Uterus (tissue), 4 donors: ENCODE results near the gene PTGES2. TPM values are rescaled to one million over a fixed set of nuclear protein-coding genes. Genes with fewer than 3 reads are reported as not detected.

Experiments
- DNase-seq, 2 donors: peaks; one replicate each; pipeline ENCODE4 v3.0.0-alpha.2; 2019 to 2020
- H3K27ac ChIP-seq, 2 donors: fragments of 200-600 bp; sonication (generic); 1 replicate in 1 of 2; 2 replicates in 1 of 2; pipeline ENCODE4 v1.5.1; 2016 to 2018
- H3K27me3 ChIP-seq, 2 donors: fragments of 200-600 bp; sonication (generic); one replicate each; pipeline ENCODE4 v1.5.1; 2018 to 2019; ENCODE audit warnings: control low read depth in 1 of 2
- H3K36me3 ChIP-seq, 2 donors: fragments of 200-600 bp; sonication (generic); one replicate each; pipeline ENCODE4 v1.5.1; 2019; ENCODE audit warnings: control low read depth in 1 of 2
- H3K4me1 ChIP-seq, 2 donors: fragments of 200-600 bp; sonication (generic); one replicate each; pipeline ENCODE4 v1.5.1; 2018 to 2019; ENCODE audit warnings: control low read depth in 1 of 2
- H3K4me3 ChIP-seq, 2 donors: fragments of 200-600 bp; sonication (generic); 1 replicate in 1 of 2; 2 replicates in 1 of 2; pipeline ENCODE4 v1.5.1; 2018 to 2019; ENCODE audit warnings: mild to moderate bottlenecking in 1 of 2
- H3K9me3 ChIP-seq, 2 donors: fragments of 200-600 bp; sonication (generic); one replicate each; pipeline ENCODE4 v1.5.1; 2019; ENCODE audit warnings: control low read depth in 1 of 2
- POLR2A ChIP-seq, 2 donors: fragments of 450-650 bp; IDR thresholded peaks; one replicate each; pipeline ENCODE4 v1.6.1; 2016; ENCODE audit warnings: antibody characterized with exemption in 2 of 2, mild to moderate bottlenecking in 1 of 2, moderate library complexity in 1 of 2
- intact Hi-C: fragments of 100-400 bp; cut with DNase I; formaldehyde crosslinking; loops from one replicate; pipeline ENCODE4 v1.15.1; 2023; ENCODE audit warnings: low total_unique reads
- total RNA-seq, 4 donors: library from RNA; depleted of rRNA in 3 of 4; stranded (reverse); fragments of >200 nt in 3 of 4; gene quantifications; one replicate each; pipeline versions ENCODE4 v1.1.0 to v1.2.4, GENCODE V29; 2014 to 2023
- TF ChIP-seq, protein P1 (sequence below), 4 experiments: fragments of 200-600 bp in 2 of 4; fragments of 450-650 bp in 2 of 4; sonication (generic) in 2 of 4; IDR thresholded peaks; one replicate each; pipeline ENCODE4 v1.5.1; 2016 to 2019; ENCODE audit warnings: antibody characterized with exemption in 4 of 4, mild to moderate bottlenecking in 2 of 4, moderate library complexity in 1 of 4
- donor health status: DM: yes; HTN: yes; CAD: no.

PTGES2 gene
- total RNA-seq, 4 donors from 2014 or later, result 21.5 to 173 (median 64.2) TPM

DNA sequence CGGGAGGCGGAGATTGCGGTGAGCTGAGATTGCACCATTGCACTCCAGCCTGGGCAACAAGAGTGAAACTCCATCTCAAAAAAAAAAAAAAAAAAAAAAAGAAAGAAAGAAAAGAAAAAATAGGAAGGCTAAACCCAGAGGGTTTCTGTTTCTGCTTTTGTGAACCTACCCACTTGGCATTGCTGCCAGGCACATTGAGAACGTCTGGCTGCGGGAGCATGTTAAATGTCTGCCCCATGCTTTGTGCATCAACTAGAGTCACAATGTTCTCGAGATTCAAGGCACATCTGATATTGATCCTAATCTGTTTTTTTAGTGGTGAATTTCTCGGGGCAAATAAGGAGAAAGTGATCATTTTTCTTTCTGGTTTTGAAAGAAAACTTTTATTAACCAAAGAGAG, 56.7 kb downstream of the PTGES2 start:
- intact Hi-C loops, result no loop called here
- H3K4me3 ChIP-seq, result peak overlapping the region in 1 of 2 donors; percentile 24

More for the DNA sequence above, 56.7 kb downstream of the PTGES2 start:
- no peak for TF ChIP-seq POLR2A (IDR thresholded peaks at IDR 0.05)
- TF ChIP-seq, protein P1, sequence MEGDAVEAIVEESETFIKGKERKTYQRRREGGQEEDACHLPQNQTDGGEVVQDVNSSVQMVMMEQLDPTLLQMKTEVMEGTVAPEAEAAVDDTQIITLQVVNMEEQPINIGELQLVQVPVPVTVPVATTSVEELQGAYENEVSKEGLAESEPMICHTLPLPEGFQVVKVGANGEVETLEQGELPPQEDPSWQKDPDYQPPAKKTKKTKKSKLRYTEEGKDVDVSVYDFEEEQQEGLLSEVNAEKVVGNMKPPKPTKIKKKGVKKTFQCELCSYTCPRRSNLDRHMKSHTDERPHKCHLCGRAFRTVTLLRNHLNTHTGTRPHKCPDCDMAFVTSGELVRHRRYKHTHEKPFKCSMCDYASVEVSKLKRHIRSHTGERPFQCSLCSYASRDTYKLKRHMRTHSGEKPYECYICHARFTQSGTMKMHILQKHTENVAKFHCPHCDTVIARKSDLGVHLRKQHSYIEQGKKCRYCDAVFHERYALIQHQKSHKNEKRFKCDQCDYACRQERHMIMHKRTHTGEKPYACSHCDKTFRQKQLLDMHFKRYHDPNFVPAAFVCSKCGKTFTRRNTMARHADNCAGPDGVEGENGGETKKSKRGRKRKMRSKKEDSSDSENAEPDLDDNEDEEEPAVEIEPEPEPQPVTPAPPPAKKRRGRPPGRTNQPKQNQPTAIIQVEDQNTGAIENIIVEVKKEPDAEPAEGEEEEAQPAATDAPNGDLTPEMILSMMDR (IDR thresholded peaks at IDR 0.05), result no peak
- H3K36me3 ChIP-seq, result no peaks in the 10 kb centered on the region
- H3K4me1 ChIP-seq, result peaks cover 6 to 30% of the 10 kb centered on the region in 2 donors
- H3K27me3 ChIP-seq, result no peaks in the 10 kb centered on the region
- H3K27ac ChIP-seq, result peak overlapping the region; percentile 98 to 99
- DNase-seq, result no peak
- no peaks in the 10 kb centered on the region for H3K9me3 ChIP-seq

Other genes starting within 250 kb of the PTGES2 start
- gene ST6GALNAC6, start 228.1 kb downstream of the PTGES2 start, total RNA-seq, result 100 to 1,000 TPM in 3 of 4 donors, 10 to 100 TPM in 1; 37.7 to 133 (median 111) TPM
- 10 to 100 TPM in 3 of 4 donors, under 1 TPM in 1; 0.59 to 41.7 (median 20.7) TPM for gene ST6GALNAC4, start 210.7 kb downstream of the PTGES2 start, total RNA-seq
- gene PIP5KL1, start 197.0 kb downstream of the PTGES2 start, total RNA-seq, result 10 to 100 TPM in 1 of 4 donors, 1 to 10 TPM in 2, not detected in 1; 2.9 to 11.3 (median 3.2) TPM
- gene DPM2, start 189.9 kb downstream of the PTGES2 start, total RNA-seq, result 10 to 100 TPM in 3 of 4 donors, 1 to 10 TPM in 1; 6.7 to 33.1 (median 15.9) TPM
- 100 to 1,000 TPM in 1 of 4 donors, 10 to 100 TPM in 2, 1 to 10 TPM in 1; 5.0 to 140 (median 19.3) TPM for gene EEIG1, start 146.7 kb downstream of the PTGES2 start, total RNA-seq
- gene NAIF1, start 60.4 kb downstream of the PTGES2 start, total RNA-seq, result 10 to 100 TPM in 2 of 4 donors, 1 to 10 TPM in 2; 3.8 to 27.4 (median 10.6) TPM
- gene SLC25A25, start 59.5 kb downstream of the PTGES2 start, total RNA-seq, result 10 to 100 TPM; 14.3 to 49.7 (median 49.0) TPM
- gene LCN2, start 21.7 kb upstream of the PTGES2 start, total RNA-seq, result 1 to 10 TPM in 1 of 4 donors, under 1 TPM in 1, not detected in 2; 0.98 to 2.6 TPM
- gene BBLN, start 32.5 kb upstream of the PTGES2 start, total RNA-seq, result 100 to 1,000 TPM in 2 of 4 donors, 10 to 100 TPM in 2; 31.3 to 198 (median 96.0) TPM
- gene CIZ1, start 63.8 kb upstream of the PTGES2 start, total RNA-seq, result 100 to 1,000 TPM in 1 of 4 donors, 10 to 100 TPM in 3; 31.3 to 151 (median 52.6) TPM
- gene DNM1, start 75.7 kb upstream of the PTGES2 start, total RNA-seq, result 10 to 100 TPM in 3 of 4 donors, 1 to 10 TPM in 1; 5.0 to 71.5 (median 31.0) TPM
- gene GOLGA2, start 148.3 kb upstream of the PTGES2 start, total RNA-seq, result 100 to 1,000 TPM in 2 of 4 donors, 10 to 100 TPM in 2; 18.4 to 174 (median 89.9) TPM
- gene SWI5, start 148.5 kb upstream of the PTGES2 start, total RNA-seq, result 10 to 100 TPM; 10.3 to 86.1 (median 19.3) TPM
- 10 to 100 TPM in 2 of 4 donors, 1 to 10 TPM in 1, under 1 TPM in 1; 0.29 to 14.0 (median 9.7) TPM for gene TRUB2, start 194.7 kb upstream of the PTGES2 start, total RNA-seq
- gene COQ4, start 195.1 kb upstream of the PTGES2 start, total RNA-seq, result 10 to 100 TPM in 3 of 4 donors, 1 to 10 TPM in 1; 3.2 to 37.9 (median 29.6) TPM
- 10 to 100 TPM in 2 of 4 donors, 1 to 10 TPM in 2; 4.6 to 22.7 (median 9.5) TPM for gene SLC27A4, start 212.8 kb upstream of the PTGES2 start, total RNA-seq
- gene URM1, start 243.6 kb upstream of the PTGES2 start, total RNA-seq, result 10 to 100 TPM in 3 of 4 donors, 1 to 10 TPM in 1; 6.7 to 32.0 (median 22.4) TPM